ENCODE data around the gene ID2.

DNA sequence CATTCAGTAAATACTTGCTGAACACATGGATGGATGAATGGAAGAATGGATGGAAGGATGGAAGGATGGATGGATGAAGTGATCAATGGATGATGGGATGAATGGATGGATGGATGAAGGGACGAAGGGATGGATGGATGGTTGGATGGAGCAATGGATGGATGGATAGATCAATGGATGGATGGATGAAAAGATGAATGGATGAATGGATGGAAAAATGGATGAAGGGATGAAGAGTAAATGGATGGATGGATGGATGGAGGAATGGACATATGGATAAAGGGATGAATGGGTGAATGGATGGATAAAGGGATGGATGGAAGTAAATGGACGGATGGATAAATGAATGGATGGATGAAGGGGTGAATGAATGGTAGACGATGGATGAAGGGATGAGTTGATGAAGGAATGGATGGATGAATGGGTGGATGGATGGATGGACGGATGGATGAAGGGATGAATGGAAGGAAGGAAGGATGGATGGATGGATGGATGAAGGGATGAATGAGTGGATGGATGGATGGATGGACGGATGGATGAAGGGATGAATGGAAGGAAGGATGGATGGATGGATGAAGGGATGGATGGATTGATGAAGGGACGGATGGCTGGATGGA is 13.9 kb upstream of the ID2 start:
- TF ChIP-seq POLR2AphosphoS5 (IDR thresholded peaks at IDR 0.05) (no peak), POLR2A (IDR thresholded peaks at IDR 0.05) (no peak)
- TF ChIP-seq, protein P1, sequence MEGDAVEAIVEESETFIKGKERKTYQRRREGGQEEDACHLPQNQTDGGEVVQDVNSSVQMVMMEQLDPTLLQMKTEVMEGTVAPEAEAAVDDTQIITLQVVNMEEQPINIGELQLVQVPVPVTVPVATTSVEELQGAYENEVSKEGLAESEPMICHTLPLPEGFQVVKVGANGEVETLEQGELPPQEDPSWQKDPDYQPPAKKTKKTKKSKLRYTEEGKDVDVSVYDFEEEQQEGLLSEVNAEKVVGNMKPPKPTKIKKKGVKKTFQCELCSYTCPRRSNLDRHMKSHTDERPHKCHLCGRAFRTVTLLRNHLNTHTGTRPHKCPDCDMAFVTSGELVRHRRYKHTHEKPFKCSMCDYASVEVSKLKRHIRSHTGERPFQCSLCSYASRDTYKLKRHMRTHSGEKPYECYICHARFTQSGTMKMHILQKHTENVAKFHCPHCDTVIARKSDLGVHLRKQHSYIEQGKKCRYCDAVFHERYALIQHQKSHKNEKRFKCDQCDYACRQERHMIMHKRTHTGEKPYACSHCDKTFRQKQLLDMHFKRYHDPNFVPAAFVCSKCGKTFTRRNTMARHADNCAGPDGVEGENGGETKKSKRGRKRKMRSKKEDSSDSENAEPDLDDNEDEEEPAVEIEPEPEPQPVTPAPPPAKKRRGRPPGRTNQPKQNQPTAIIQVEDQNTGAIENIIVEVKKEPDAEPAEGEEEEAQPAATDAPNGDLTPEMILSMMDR (IDR thresholded peaks at IDR 0.05), result no peak
